ENCODE data around the gene IFT20. TPM values are rescaled to one million over a fixed set of nuclear protein-coding genes. Genes with fewer than 3 reads are reported as not detected.

IFT20 gene
- total RNA-seq, 1 donor from 2014 or later = 24.7 TPM

GRCh38 chr17:28335959-28336871 is 943 bp upstream of the IFT20 start:
- Mint-ChIP-seq H3K4me3 (peak overlapping the region; percentile 97), H3K36me3 (ENCODE audit: low read depth) (peaks cover 17% of the 10 kb centered on the region), H3K4me1 (peaks cover 34% of the 10 kb centered on the region), H3K27me3 (no peaks in the 10 kb centered on the region), H3K27ac (peak overlapping the region; percentile 96), H3K9me3 (no peaks in the 10 kb centered on the region)
- intact Hi-C loops (cut with micrococcal nuclease) = loop anchor here (1.0 kb wide), 4 partner anchors 17 to 295 kb away; partner anchors contain the start of genes POLDIP2, SARM1 and TMEM97
- DNase-seq = peak; percentile 77

GRCh38 chr17:28334666-28335200 is 539 bp downstream of the IFT20 start:
- Mint-ChIP-seq H3K4me1 (peaks cover 34% of the 10 kb centered on the region), H3K27ac (peak overlapping the region; percentile 96), H3K4me3 (peak overlapping the region; percentile 97), H3K36me3 (ENCODE audit: low read depth) (peaks cover 11% of the 10 kb centered on the region), H3K27me3 (no peaks in the 10 kb centered on the region), H3K9me3 (no peaks in the 10 kb centered on the region)
- DNase-seq = no peak
- intact Hi-C loops (cut with micrococcal nuclease) = loop anchor here (1.0 kb wide), 4 partner anchors 15 to 293 kb away; partner anchors contain the start of genes POLDIP2, SARM1 and TMEM97

- Mint-ChIP-seq H3K4me1 (peaks cover 34% of the 10 kb centered on the region), H3K4me3 (peak overlapping the region; percentile 97), H3K9me3 (no peaks in the 10 kb centered on the region), H3K27ac (peak overlapping the region; percentile 96), H3K36me3 (ENCODE audit: low read depth) (peaks cover 9% of the 10 kb centered on the region), H3K27me3 (no peaks in the 10 kb centered on the region)
- DNase-seq = no peak
- intact Hi-C loops (cut with micrococcal nuclease) = no loop called here
Observed at GRCh38 chr17:28334171-28334570, 1.1 kb downstream of the IFT20 start.

GRCh38 chr17:28333083-28333746 is 2.1 kb downstream of the IFT20 start:
- Mint-ChIP-seq H3K36me3 (ENCODE audit: low read depth) (peaks cover 14% of the 10 kb centered on the region), H3K4me1 (peaks cover 30% of the 10 kb centered on the region), H3K9me3 (no peaks in the 10 kb centered on the region), H3K27ac (no peak overlapping the region), H3K27me3 (no peaks in the 10 kb centered on the region), H3K4me3 (peak overlapping the region; percentile 97)
- DNase-seq = no peak
- intact Hi-C loops (cut with micrococcal nuclease) = no loop called here

- no peak overlapping the region for H3K27ac Mint-ChIP-seq
- H3K9me3 Mint-ChIP-seq = no peaks in the 10 kb centered on the region
- H3K4me3 Mint-ChIP-seq = no peak overlapping the region
- DNase-seq = no peak
- H3K36me3 Mint-ChIP-seq (ENCODE audit: low read depth) = peaks cover 24% of the 10 kb centered on the region
- peaks cover 31% of the 10 kb centered on the region for H3K4me1 Mint-ChIP-seq
- intact Hi-C loops (cut with micrococcal nuclease) = no loop called here
- no peaks in the 10 kb centered on the region for H3K27me3 Mint-ChIP-seq
Observed at GRCh38 chr17:28331891-28332420, 3.3 kb downstream of the IFT20 start.

- no peaks in the 10 kb centered on the region for H3K9me3 Mint-ChIP-seq
- no peak overlapping the region for H3K4me3 Mint-ChIP-seq
- H3K27me3 Mint-ChIP-seq = no peaks in the 10 kb centered on the region
- no peak overlapping the region for H3K27ac Mint-ChIP-seq
- intact Hi-C loops (cut with micrococcal nuclease) = no loop called here
- peaks cover 33% of the 10 kb centered on the region for H3K36me3 Mint-ChIP-seq (ENCODE audit: low read depth)
- peaks cover 26% of the 10 kb centered on the region for H3K4me1 Mint-ChIP-seq
- no peak for DNase-seq
Observed at GRCh38 chr17:28330671-28331070, 4.6 kb downstream of the IFT20 start.

GRCh38 chr17:28328325-28328724 is 6.9 kb downstream of the IFT20 start:
- intact Hi-C loops (cut with micrococcal nuclease) = no loop called here
- H3K4me1 Mint-ChIP-seq = peaks cover 19% of the 10 kb centered on the region
- H3K9me3 Mint-ChIP-seq = no peaks in the 10 kb centered on the region
- H3K36me3 Mint-ChIP-seq (ENCODE audit: low read depth) = peaks cover 33% of the 10 kb centered on the region
- no peak for DNase-seq
- no peaks in the 10 kb centered on the region for H3K27me3 Mint-ChIP-seq
- no peak overlapping the region for H3K4me3 Mint-ChIP-seq
- H3K27ac Mint-ChIP-seq = no peak overlapping the region

GRCh38 chr17:28327709-28328108 is 7.6 kb downstream of the IFT20 start:
- Mint-ChIP-seq H3K27me3 (no peaks in the 10 kb centered on the region), H3K27ac (no peak overlapping the region), H3K36me3 (ENCODE audit: low read depth) (peaks cover 35% of the 10 kb centered on the region), H3K4me3 (no peak overlapping the region), H3K9me3 (no peaks in the 10 kb centered on the region), H3K4me1 (peaks cover 20% of the 10 kb centered on the region)
- no peak for DNase-seq
- intact Hi-C loops (cut with micrococcal nuclease) = loop anchor here (1.0 kb wide), 1 partner anchor 8 kb away; the partner anchor contains the start of gene TMEM97

GRCh38 chr17:28327031-28327607 is 8.2 kb downstream of the IFT20 start:
- intact Hi-C loops (cut with micrococcal nuclease) = loop anchor here (1.0 kb wide), 1 partner anchor 8 kb away; the partner anchor contains the start of gene TMEM97

GRCh38 chr17:28326114-28326513 is 9.2 kb downstream of the IFT20 start:
- Mint-ChIP-seq H3K4me1 (peaks cover 30% of the 10 kb centered on the region), H3K9me3 (no peaks in the 10 kb centered on the region), H3K27ac (peak overlapping the region; percentile 29), H3K27me3 (no peaks in the 10 kb centered on the region), H3K4me3 (no peak overlapping the region), H3K36me3 (ENCODE audit: low read depth) (peaks cover 39% of the 10 kb centered on the region)
- no peak for DNase-seq
- intact Hi-C loops (cut with micrococcal nuclease) = no loop called here

More at GRCh38 chr17:28327031-28327607, 8.2 kb downstream of the IFT20 start:
- Mint-ChIP-seq H3K9me3 (no peaks in the 10 kb centered on the region), H3K4me1 (peaks cover 22% of the 10 kb centered on the region), H3K4me3 (no peak overlapping the region), H3K27ac (no peak overlapping the region), H3K27me3 (no peaks in the 10 kb centered on the region), H3K36me3 (ENCODE audit: low read depth) (peaks cover 39% of the 10 kb centered on the region)
- no peak for DNase-seq

- H3K9me3 Mint-ChIP-seq = no peaks in the 10 kb centered on the region
- DNase-seq = no peak
- no peaks in the 10 kb centered on the region for H3K27me3 Mint-ChIP-seq
- intact Hi-C loops (cut with micrococcal nuclease) = no loop called here
- H3K27ac Mint-ChIP-seq = no peak overlapping the region
- H3K4me1 Mint-ChIP-seq = peaks cover 37% of the 10 kb centered on the region
- no peak overlapping the region for H3K4me3 Mint-ChIP-seq
- H3K36me3 Mint-ChIP-seq (ENCODE audit: low read depth) = peaks cover 42% of the 10 kb centered on the region
Observed at GRCh38 chr17:28325211-28325610, 10.1 kb downstream of the IFT20 start.

- Mint-ChIP-seq H3K36me3 (ENCODE audit: low read depth) (peaks cover 46% of the 10 kb centered on the region), H3K27ac (no peak overlapping the region), H3K4me3 (no peak overlapping the region), H3K27me3 (no peaks in the 10 kb centered on the region), H3K4me1 (peaks cover 41% of the 10 kb centered on the region), H3K9me3 (no peaks in the 10 kb centered on the region)
- DNase-seq = no peak
- intact Hi-C loops (cut with micrococcal nuclease) = no loop called here
Observed at GRCh38 chr17:28324781-28325180, 10.5 kb downstream of the IFT20 start.

GRCh38 chr17:28324267-28324745 is 11.0 kb downstream of the IFT20 start:
- Mint-ChIP-seq H3K4me3 (no peak overlapping the region), H3K36me3 (ENCODE audit: low read depth) (peaks cover 46% of the 10 kb centered on the region), H3K9me3 (no peaks in the 10 kb centered on the region), H3K27me3 (no peaks in the 10 kb centered on the region), H3K27ac (no peak overlapping the region), H3K4me1 (peaks cover 42% of the 10 kb centered on the region)
- no peak for DNase-seq
- intact Hi-C loops (cut with micrococcal nuclease) = no loop called here
